BLaER1 (cell line): ENCODE measurements around the gene PPIL1.

ENCODE experiments used
- H3K27ac ChIP-seq: shearing (Covaris generic); formaldehyde crosslinking; 2 replicates; pipeline ENCODE4 v1.8.1; 2022
- H3K27me3 ChIP-seq: shearing (Covaris generic); formaldehyde crosslinking; 2 replicates; pipeline ENCODE4 v1.8.1; 2022
- H3K36me3 ChIP-seq: shearing (Covaris generic); formaldehyde crosslinking; 2 replicates; pipeline ENCODE4 v1.8.1; 2022
- H3K4me1 ChIP-seq: shearing (Covaris generic); formaldehyde crosslinking; 2 replicates; pipeline ENCODE4 v1.8.1; 2022
- H3K4me2 ChIP-seq: shearing (Covaris generic); formaldehyde crosslinking; 2 replicates; pipeline ENCODE4 v1.8.1; 2022
- H3K4me3 ChIP-seq: shearing (Covaris generic); formaldehyde crosslinking; 2 replicates; pipeline ENCODE4 v1.8.1; 2022
- H3K9ac ChIP-seq: shearing (Covaris generic); formaldehyde crosslinking; 2 replicates; pipeline ENCODE4 v1.8.1; 2022
- H3K9me3 ChIP-seq: shearing (Covaris generic); formaldehyde crosslinking; 2 replicates; pipeline ENCODE4 v1.8.1; 2022
- H4K20me1 ChIP-seq: shearing (Covaris generic); formaldehyde crosslinking; 2 replicates; pipeline ENCODE4 v1.8.1; 2022
- Cebpa-rat ChIP-seq: shearing (Covaris generic); IDR thresholded peaks from 2 replicates; pipeline ENCODE4 v1.8.1; 2022

PPIL1 gene

GRCh38 chr6:36873115-36873514 lies 1.5 kb downstream of the PPIL1 start:
- no peaks in the 10 kb centered on the region for H3K9me3 ChIP-seq

GRCh38 chr6:36871686-36872085 lies 2.9 kb downstream of the PPIL1 start:
- Histone ChIP-seq H3K9me3 (no peaks in the 10 kb centered on the region), H3K27me3 (no peaks in the 10 kb centered on the region), H3K4me3 (no peak overlapping the region), H3K36me3 (peaks cover 54% of the 10 kb centered on the region), H3K9ac (no peak overlapping the region), H3K4me2 (no peak overlapping the region), H3K4me1 (peaks cover 36% of the 10 kb centered on the region), H4K20me1 (peaks cover 21% of the 10 kb centered on the region), H3K27ac (no peak overlapping the region)
- TF ChIP-seq Cebpa-rat = no peak

More at GRCh38 chr6:36873115-36873514, 1.5 kb downstream of the PPIL1 start:
- Histone ChIP-seq H3K27me3 (no peaks in the 10 kb centered on the region), H3K36me3 (peaks cover 40% of the 10 kb centered on the region), H4K20me1 (peaks cover 6% of the 10 kb centered on the region; the same call in 1 of the 2 replicates), H3K27ac (no peak overlapping the region), H3K4me2 (peak overlapping the region; percentile 83), H3K4me1 (peaks cover 36% of the 10 kb centered on the region), H3K4me3 (peak overlapping the region; percentile 88; the same call in 1 of the 2 replicates), H3K9ac (0 out of 2 replicates have a peak overlapping the region, but pooled peaks have one; percentile 92)
- no peak for TF ChIP-seq Cebpa-rat

- peaks cover 14% of the 10 kb centered on the region for H3K4me1 ChIP-seq
- H3K36me3 ChIP-seq = peaks cover 92% of the 10 kb centered on the region
- H3K27me3 ChIP-seq = no peaks in the 10 kb centered on the region
- no peaks in the 10 kb centered on the region for H3K9me3 ChIP-seq
- H3K9ac ChIP-seq = no peak overlapping the region
- H3K4me2 ChIP-seq = no peak overlapping the region
- H3K4me3 ChIP-seq = no peak overlapping the region
- no peak overlapping the region for H3K27ac ChIP-seq
- H4K20me1 ChIP-seq = peaks cover 60% of the 10 kb centered on the region
- no peak for TF ChIP-seq Cebpa-rat
Measured at GRCh38 chr6:36867471-36868224, 7.0 kb downstream of the PPIL1 start.

- H3K27ac ChIP-seq = no peak overlapping the region
- H3K36me3 ChIP-seq = peaks cover 96% of the 10 kb centered on the region
- H3K4me3 ChIP-seq = no peak overlapping the region
- peaks cover 9% of the 10 kb centered on the region for H3K4me1 ChIP-seq
- peaks cover 61% of the 10 kb centered on the region for H4K20me1 ChIP-seq
- H3K9ac ChIP-seq = no peak overlapping the region
- H3K27me3 ChIP-seq = no peaks in the 10 kb centered on the region
- H3K9me3 ChIP-seq = no peaks in the 10 kb centered on the region
- TF ChIP-seq Cebpa-rat = no peak
- no peak overlapping the region for H3K4me2 ChIP-seq
Measured at GRCh38 chr6:36865835-36866234, 8.8 kb downstream of the PPIL1 start.

GRCh38 chr6:36863670-36864540 lies 10.7 kb downstream of the PPIL1 start:
- H3K4me3 ChIP-seq = no peak overlapping the region
- no peak overlapping the region for H3K27ac ChIP-seq
- no peak overlapping the region for H3K4me2 ChIP-seq
- H3K27me3 ChIP-seq = no peaks in the 10 kb centered on the region
- H4K20me1 ChIP-seq = peaks cover 74% of the 10 kb centered on the region
- peaks cover 94% of the 10 kb centered on the region for H3K36me3 ChIP-seq
- TF ChIP-seq Cebpa-rat = no peak
- no peak overlapping the region for H3K9ac ChIP-seq
- no peaks in the 10 kb centered on the region for H3K4me1 ChIP-seq
- H3K9me3 ChIP-seq = no peaks in the 10 kb centered on the region

- Histone ChIP-seq H3K4me2 (no peak overlapping the region), H3K36me3 (peaks cover 95% of the 10 kb centered on the region), H3K27ac (no peak overlapping the region), H4K20me1 (peaks cover 75% of the 10 kb centered on the region), H3K27me3 (no peaks in the 10 kb centered on the region), H3K9ac (no peak overlapping the region), H3K4me1 (no peaks in the 10 kb centered on the region), H3K9me3 (no peaks in the 10 kb centered on the region), H3K4me3 (no peak overlapping the region)
- no peak for TF ChIP-seq Cebpa-rat
Measured at GRCh38 chr6:36862848-36863382, 11.7 kb downstream of the PPIL1 start.

GRCh38 chr6:36862164-36862847 lies 12.3 kb downstream of the PPIL1 start:
- no peak overlapping the region for H3K9ac ChIP-seq
- no peaks in the 10 kb centered on the region for H3K9me3 ChIP-seq
- peaks cover 74% of the 10 kb centered on the region for H4K20me1 ChIP-seq
- H3K27ac ChIP-seq = no peak overlapping the region
- H3K4me2 ChIP-seq = no peak overlapping the region
- H3K36me3 ChIP-seq = peaks cover 95% of the 10 kb centered on the region
- TF ChIP-seq Cebpa-rat = no peak
- H3K27me3 ChIP-seq = no peaks in the 10 kb centered on the region
- H3K4me3 ChIP-seq = no peak overlapping the region
- no peaks in the 10 kb centered on the region for H3K4me1 ChIP-seq

- no peaks in the 10 kb centered on the region for H3K27me3 ChIP-seq
- H3K4me2 ChIP-seq = no peak overlapping the region
- no peak overlapping the region for H3K9ac ChIP-seq
- H3K4me1 ChIP-seq = no peaks in the 10 kb centered on the region
- TF ChIP-seq Cebpa-rat = no peak
- no peak overlapping the region for H3K27ac ChIP-seq
- H3K36me3 ChIP-seq = peaks cover 95% of the 10 kb centered on the region
- peaks cover 62% of the 10 kb centered on the region for H4K20me1 ChIP-seq
- no peaks in the 10 kb centered on the region for H3K9me3 ChIP-seq
- H3K4me3 ChIP-seq = no peak overlapping the region
Measured at GRCh38 chr6:36860126-36860525, 14.5 kb downstream of the PPIL1 start.

- Histone ChIP-seq H3K27ac (no peak overlapping the region), H3K4me3 (no peak overlapping the region), H3K4me1 (peaks cover 3% of the 10 kb centered on the region), H3K9ac (no peak overlapping the region), H3K36me3 (peaks cover 95% of the 10 kb centered on the region), H3K27me3 (no peaks in the 10 kb centered on the region), H4K20me1 (peaks cover 45% of the 10 kb centered on the region), H3K9me3 (no peaks in the 10 kb centered on the region), H3K4me2 (no peak overlapping the region)
- TF ChIP-seq Cebpa-rat = no peak
Measured at GRCh38 chr6:36858407-36858981, 16.1 kb downstream of the PPIL1 start.
